ENCODE results near the gene KAZN. TPM values are rescaled to one million over a fixed set of nuclear protein-coding genes. Genes with fewer than 3 reads are reported as not detected.

The KAZN gene
- total RNA-seq, 2 experiments from 2014 or later, result 0.22 to 0.55 TPM

DNA sequence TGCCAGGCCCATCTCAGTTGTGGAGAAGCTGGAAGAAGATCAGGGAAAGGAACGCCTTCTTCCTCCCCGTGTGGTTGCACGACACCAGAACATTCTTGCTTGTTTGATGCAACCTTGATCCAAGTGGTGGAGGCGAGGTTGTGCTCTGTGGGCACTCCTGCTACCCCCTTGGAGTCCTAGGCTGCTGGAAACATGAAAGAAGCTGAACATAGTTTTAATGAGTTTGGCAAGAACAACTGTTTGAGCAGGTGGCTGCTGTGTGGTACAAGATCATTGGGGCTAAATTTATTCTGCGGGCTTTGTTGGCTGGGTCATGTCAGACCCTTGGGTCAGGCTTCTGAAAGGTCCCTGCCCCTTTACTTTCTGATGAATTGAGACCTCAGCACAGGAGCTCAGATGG lies 5.9 kb downstream of the KAZN start:
- H3K4me1 Mint-ChIP-seq (ENCODE audit: low read depth), result no peaks in the 10 kb centered on the region
- no peak overlapping the region for H3K4me3 ChIP-seq (ENCODE audit: low read length)
- ATAC-seq (ENCODE audit: poor library complexity), result no peak
- no peaks in the 10 kb centered on the region for H3K9me3 ChIP-seq (ENCODE audit: control insufficient read depth in 1 of 2, insufficient read depth in 1 of 2, low read length in 2 of 2)
- no peaks in the 10 kb centered on the region for H3K36me3 Mint-ChIP-seq (ENCODE audit: low read depth)
- no peak overlapping the region for H3K27ac ChIP-seq (ENCODE audit: low read depth in 1 of 2, low read length in 2 of 2)
- ChIA-PET POLR2A (no interaction called here), CTCF (no interaction called here)
- no peaks in the 10 kb centered on the region for H3K9me3 Mint-ChIP-seq
- H3K36me3 ChIP-seq (ENCODE audit: insufficient read depth, low read length), result no peaks in the 10 kb centered on the region
- DNase-seq, result no peak
- H3K27ac Mint-ChIP-seq, result no peak overlapping the region
- intact Hi-C loops (cut with DNase I, micrococcal nuclease), result no loop called here
- peaks cover 22 to 27% of the 10 kb centered on the region in 2 experiments for H3K27me3 ChIP-seq (ENCODE audit: control insufficient read depth in 1 of 2, insufficient read depth in 2 of 2, low read length in 2 of 2)
- TF ChIP-seq, protein P1, sequence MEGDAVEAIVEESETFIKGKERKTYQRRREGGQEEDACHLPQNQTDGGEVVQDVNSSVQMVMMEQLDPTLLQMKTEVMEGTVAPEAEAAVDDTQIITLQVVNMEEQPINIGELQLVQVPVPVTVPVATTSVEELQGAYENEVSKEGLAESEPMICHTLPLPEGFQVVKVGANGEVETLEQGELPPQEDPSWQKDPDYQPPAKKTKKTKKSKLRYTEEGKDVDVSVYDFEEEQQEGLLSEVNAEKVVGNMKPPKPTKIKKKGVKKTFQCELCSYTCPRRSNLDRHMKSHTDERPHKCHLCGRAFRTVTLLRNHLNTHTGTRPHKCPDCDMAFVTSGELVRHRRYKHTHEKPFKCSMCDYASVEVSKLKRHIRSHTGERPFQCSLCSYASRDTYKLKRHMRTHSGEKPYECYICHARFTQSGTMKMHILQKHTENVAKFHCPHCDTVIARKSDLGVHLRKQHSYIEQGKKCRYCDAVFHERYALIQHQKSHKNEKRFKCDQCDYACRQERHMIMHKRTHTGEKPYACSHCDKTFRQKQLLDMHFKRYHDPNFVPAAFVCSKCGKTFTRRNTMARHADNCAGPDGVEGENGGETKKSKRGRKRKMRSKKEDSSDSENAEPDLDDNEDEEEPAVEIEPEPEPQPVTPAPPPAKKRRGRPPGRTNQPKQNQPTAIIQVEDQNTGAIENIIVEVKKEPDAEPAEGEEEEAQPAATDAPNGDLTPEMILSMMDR (IDR thresholded peaks at IDR 0.05), result no peak
- H3K4me1 ChIP-seq (ENCODE audit: insufficient read depth, low read length), result no peaks in the 10 kb centered on the region
- peaks cover 69% of the 10 kb centered on the region for H3K27me3 Mint-ChIP-seq
- no peak overlapping the region for H3K4me3 Mint-ChIP-seq

DNA sequence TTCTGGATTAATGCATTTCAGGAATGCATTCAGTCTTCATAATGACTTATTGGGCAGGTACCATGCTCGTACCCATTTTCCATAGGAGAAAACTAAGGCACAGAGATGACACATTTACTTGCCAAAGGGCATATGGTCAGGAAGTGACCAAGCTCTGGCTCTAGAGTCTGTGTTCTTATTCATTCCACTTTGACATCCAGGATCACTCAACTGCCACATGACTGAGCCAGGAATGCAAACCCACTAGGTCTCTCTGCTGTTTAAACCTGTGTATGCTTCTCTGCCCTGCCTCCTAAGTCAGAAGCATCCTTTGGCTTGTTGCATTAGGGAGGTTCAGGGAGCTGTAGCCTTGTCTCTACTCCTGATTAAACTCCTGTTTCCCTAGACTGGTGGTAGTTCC lies 7.5 kb downstream of the KAZN start:
- H3K9me3 Mint-ChIP-seq, result no peaks in the 10 kb centered on the region
- ChIA-PET POLR2A (no interaction called here), CTCF (no interaction called here)
- no peak overlapping the region for H3K4me3 Mint-ChIP-seq
- peaks cover 54% of the 10 kb centered on the region for H3K27me3 Mint-ChIP-seq
- ATAC-seq (ENCODE audit: poor library complexity) (no peak), DNase-seq (no peak)
- TF ChIP-seq, protein P1 (IDR thresholded peaks at IDR 0.05), result no peak
- no peaks in the 10 kb centered on the region for H3K36me3 Mint-ChIP-seq (ENCODE audit: low read depth)
- intact Hi-C loops (cut with DNase I, micrococcal nuclease), result no loop called here
- Histone ChIP-seq H3K9me3 (ENCODE audit: control insufficient read depth in 1 of 2, insufficient read depth in 1 of 2, low read length in 2 of 2) (no peaks in the 10 kb centered on the region), H3K36me3 (ENCODE audit: insufficient read depth, low read length) (no peaks in the 10 kb centered on the region), H3K27me3 (ENCODE audit: control insufficient read depth in 1 of 2, insufficient read depth in 2 of 2, low read length in 2 of 2) (peaks cover 11 to 14% of the 10 kb centered on the region in 2 experiments), H3K27ac (ENCODE audit: low read depth in 1 of 2, low read length in 2 of 2) (no peak overlapping the region), H3K4me3 (ENCODE audit: low read length) (no peak overlapping the region), H3K4me1 (ENCODE audit: insufficient read depth, low read length) (no peaks in the 10 kb centered on the region)
- no peaks in the 10 kb centered on the region for H3K4me1 Mint-ChIP-seq (ENCODE audit: low read depth)
- H3K27ac Mint-ChIP-seq, result no peak overlapping the region

DNA sequence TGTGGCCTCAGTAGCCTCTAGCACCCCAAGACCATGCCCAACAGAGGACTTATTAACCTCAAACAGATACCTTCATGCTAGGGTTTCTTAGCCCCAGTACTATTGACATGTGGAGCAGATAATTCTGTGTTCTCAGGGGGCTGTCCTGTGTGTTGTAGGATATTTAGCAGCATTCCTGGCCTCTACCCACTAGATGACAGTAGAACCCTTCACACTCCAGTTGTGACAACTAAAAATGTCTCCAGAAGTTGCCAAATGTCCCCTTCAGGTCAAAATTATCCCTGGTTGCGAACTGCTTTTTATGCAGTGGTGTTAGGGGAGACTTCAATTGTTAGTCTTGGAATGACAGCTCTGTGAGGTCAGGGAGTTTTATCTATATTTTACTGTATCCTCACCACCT lies 8.1 kb downstream of the KAZN start:
- Histone ChIP-seq H3K4me1 (ENCODE audit: insufficient read depth, low read length) (no peaks in the 10 kb centered on the region), H3K27me3 (ENCODE audit: control insufficient read depth in 1 of 2, insufficient read depth in 2 of 2, low read length in 2 of 2) (peaks cover 7 to 10% of the 10 kb centered on the region in 2 experiments), H3K27ac (ENCODE audit: low read depth in 1 of 2, low read length in 2 of 2) (no peak overlapping the region), H3K9me3 (ENCODE audit: control insufficient read depth in 1 of 2, insufficient read depth in 1 of 2, low read length in 2 of 2) (no peaks in the 10 kb centered on the region), H3K36me3 (ENCODE audit: insufficient read depth, low read length) (no peaks in the 10 kb centered on the region), H3K4me3 (ENCODE audit: low read length) (no peak overlapping the region)
- Mint-ChIP-seq H3K36me3 (ENCODE audit: low read depth) (no peaks in the 10 kb centered on the region), H3K4me3 (no peak overlapping the region), H3K27me3 (peaks cover 47% of the 10 kb centered on the region), H3K4me1 (ENCODE audit: low read depth) (no peaks in the 10 kb centered on the region), H3K9me3 (no peaks in the 10 kb centered on the region), H3K27ac (no peak overlapping the region)
- ChIA-PET CTCF (no interaction called here), POLR2A (no interaction called here)
- intact Hi-C loops (cut with DNase I, micrococcal nuclease), result no loop called here
- ATAC-seq (ENCODE audit: poor library complexity) (no peak), DNase-seq (no peak)
- TF ChIP-seq, protein P1 (IDR thresholded peaks at IDR 0.05), result no peak

Measured in CD4-positive, alpha-beta T cell (primary cell).